Vagina (tissue), 2 donors: ENCODE results near the gene CLASRP. TPM values are rescaled to one million over a fixed set of nuclear protein-coding genes. Genes with fewer than 3 reads are reported as not detected.

ENCODE experiments used
- DNase-seq, 2 donors: peaks; one replicate each; pipeline ENCODE4 v3.0.0-alpha.2; 2017; ENCODE audit errors: extremely low spot score in 2 of 2
- H3K27ac ChIP-seq: fragments of 200-600 bp; sonication (generic); one replicate; pipeline ENCODE4 v1.5.1; 2019
- H3K27me3 ChIP-seq: fragments of 200-600 bp; sonication (generic); one replicate; pipeline ENCODE4 v1.5.1; 2019
- H3K36me3 ChIP-seq, 2 donors: fragments of 200-600 bp; sonication (generic); one replicate each; pipeline ENCODE4 v1.5.1; 2017 to 2019
- H3K4me1 ChIP-seq: fragments of 200-600 bp; sonication (generic); one replicate; pipeline ENCODE4 v1.5.1; 2019
- H3K4me3 ChIP-seq, 2 donors: fragments of 200-600 bp; sonication (generic); 1 replicate in 1 of 2; 2 replicates in 1 of 2; pipeline ENCODE4 v1.5.1; 2016 to 2019
- H3K9me3 ChIP-seq: fragments of 200-600 bp; sonication (generic); one replicate; pipeline ENCODE4 v1.5.1; 2019
- CTCF ChIP-seq, 3 experiments: fragments of 450-650 bp in 2 of 3; fragments of 200-600 bp in 1 of 3; sonication (generic) in 1 of 3; IDR thresholded peaks; one replicate each; pipeline ENCODE4 v1.5.1; 2017 to 2019; ENCODE audit warnings: antibody characterized with exemption in 3 of 3, mild to moderate bottlenecking in 2 of 3, moderate library complexity in 2 of 3
- POLR2A ChIP-seq, 2 donors: fragments of 450-650 bp; IDR thresholded peaks; one replicate each; pipeline ENCODE4 v1.6.1; 2017; ENCODE audit warnings: antibody characterized with exemption in 2 of 2, mild to moderate bottlenecking in 2 of 2, moderate library complexity in 2 of 2
- POLR2AphosphoS5 ChIP-seq, 2 donors: sonication (generic); formaldehyde crosslinking; IDR thresholded peaks; one replicate each; pipeline ENCODE4 v1.9.0; 2017; ENCODE audit warnings: antibody characterized with exemption in 2 of 2, mild to moderate bottlenecking in 2 of 2, low read depth in 1 of 2; ENCODE audit not compliant: insufficient read depth in 1 of 2
- intact Hi-C: fragments of 100-400 bp; cut with DNase I; formaldehyde crosslinking; loops from one replicate; pipeline ENCODE4 v1.15.1; 2023
- total RNA-seq: library from RNA; depleted of rRNA; stranded (reverse); fragments of >200 nt; gene quantifications from one replicate; pipeline ENCODE4 v1.2.3, GENCODE V29; 2016

Gene CLASRP
- total RNA-seq, 1 donor from 2014 or later: 93.5 TPM

- Histone ChIP-seq H3K27me3 (no peaks in the 10 kb centered on the region), H3K4me3 (no peak overlapping the region), H3K9me3 (no peaks in the 10 kb centered on the region), H3K27ac (no peak overlapping the region), H3K36me3 (peaks cover 0 to 20% of the 10 kb centered on the region in 2 donors), H3K4me1 (peaks cover 9% of the 10 kb centered on the region)
- no peak for TF ChIP-seq POLR2AphosphoS5 (IDR thresholded peaks at IDR 0.05; ENCODE audit: insufficient read depth in 1 of 2, low read depth in 1 of 2)
- TF ChIP-seq POLR2A (IDR thresholded peaks at IDR 0.05): no peak
- no peak for TF ChIP-seq CTCF (IDR thresholded peaks at IDR 0.05)
- DNase-seq: no peak
- intact Hi-C loops: no loop called here
Measured at GRCh38 chr19:45086480-45086879, 47.6 kb downstream of the CLASRP start.

- TF ChIP-seq POLR2A (IDR thresholded peaks at IDR 0.05) (no peak), POLR2AphosphoS5 (IDR thresholded peaks at IDR 0.05; ENCODE audit: insufficient read depth in 1 of 2, low read depth in 1 of 2) (no peak), CTCF (IDR thresholded peaks at IDR 0.05) (no peak)
- H3K27ac ChIP-seq: no peak overlapping the region
- H3K36me3 ChIP-seq: peaks cover 0 to 20% of the 10 kb centered on the region in 2 donors
- peaks cover 9% of the 10 kb centered on the region for H3K4me1 ChIP-seq
- no peaks in the 10 kb centered on the region for H3K9me3 ChIP-seq
- H3K4me3 ChIP-seq: no peak overlapping the region
- H3K27me3 ChIP-seq: no peaks in the 10 kb centered on the region
- intact Hi-C loops: no loop called here
- DNase-seq: no peak
Measured at GRCh38 chr19:45087531-45087930, 48.7 kb downstream of the CLASRP start.

- H3K4me1 ChIP-seq: peaks cover 25% of the 10 kb centered on the region
- TF ChIP-seq CTCF (IDR thresholded peaks at IDR 0.05) (no peak), POLR2AphosphoS5 (IDR thresholded peaks at IDR 0.05; ENCODE audit: insufficient read depth in 1 of 2, low read depth in 1 of 2) (no peak), POLR2A (IDR thresholded peaks at IDR 0.05) (no peak)
Measured at GRCh38 chr19:45090034-45090433, 51.2 kb downstream of the CLASRP start.

GRCh38 chr19:45090606-45091005, 51.8 kb downstream of the CLASRP start:
- TF ChIP-seq POLR2AphosphoS5 (IDR thresholded peaks at IDR 0.05; ENCODE audit: insufficient read depth in 1 of 2, low read depth in 1 of 2) (no peak), CTCF (IDR thresholded peaks at IDR 0.05) (no peak), POLR2A (IDR thresholded peaks at IDR 0.05) (no peak)
- Histone ChIP-seq H3K4me1 (peaks cover 31% of the 10 kb centered on the region), H3K36me3 (peaks cover 0 to 20% of the 10 kb centered on the region in 2 donors), H3K4me3 (peak overlapping the region; percentile 74 to 95), H3K9me3 (no peaks in the 10 kb centered on the region), H3K27ac (no peak overlapping the region), H3K27me3 (no peaks in the 10 kb centered on the region)
- intact Hi-C loops: loop anchor here (5.0 kb wide), 1 partner anchor 198 kb away; the partner anchor contains the start of gene TOMM40
- no peak for DNase-seq

More at GRCh38 chr19:45090034-45090433, 51.2 kb downstream of the CLASRP start:
- Histone ChIP-seq H3K27ac (no peak overlapping the region), H3K27me3 (no peaks in the 10 kb centered on the region), H3K9me3 (no peaks in the 10 kb centered on the region), H3K4me3 (no peak overlapping the region), H3K36me3 (peaks cover 0 to 20% of the 10 kb centered on the region in 2 donors)
- intact Hi-C loops: loop anchor here (5.0 kb wide), 1 partner anchor 198 kb away; the partner anchor contains the start of gene TOMM40
- DNase-seq: no peak
